ENCODE data around the gene FAM193B. TPM values are rescaled to one million over a fixed set of nuclear protein-coding genes. Genes with fewer than 3 reads are reported as not detected.

Gene FAM193B
- total and polyA plus RNA-seq, 10 donors, result 86.9 to 364 (median 134) TPM

DNA sequence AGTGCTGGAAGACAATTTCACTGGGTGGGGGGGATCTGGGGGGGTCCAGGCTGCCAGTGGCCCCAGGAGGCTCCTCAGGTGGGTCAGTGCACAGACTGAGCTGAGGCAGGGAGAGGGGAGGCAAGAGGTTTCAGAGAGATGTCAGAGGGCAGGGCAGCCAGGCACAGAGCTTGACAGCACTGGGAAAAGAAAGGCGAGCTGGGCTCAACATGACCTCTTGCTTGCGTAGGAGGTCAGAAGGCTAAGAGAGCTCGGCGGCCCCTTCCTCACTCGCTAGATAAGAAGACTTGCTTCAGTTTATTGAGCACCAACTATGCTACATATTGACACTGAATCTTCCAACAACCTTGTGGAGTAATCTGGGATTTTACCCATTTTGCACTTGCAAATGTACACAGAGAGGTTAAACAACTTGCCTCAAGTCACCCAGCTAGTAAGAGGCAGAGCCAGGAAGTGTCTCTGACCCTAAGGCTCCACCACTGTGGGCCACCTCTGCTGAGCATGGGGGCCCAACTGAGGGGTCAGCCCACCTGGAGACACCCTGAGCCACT is 60.5 kb downstream of the FAM193B start:
- Histone ChIP-seq H3K9me3 (no peaks in the 10 kb centered on the region), H3K27me3 (replicated peaks in 1 of 7) (peaks cover 0 to 10% (median 0%) of the 10 kb centered on the region in 7 donors), H3K36me3 (peaks cover 0 to 42% (median 32%) of the 10 kb centered on the region in 6 donors), H3K27ac (peak overlapping the region; percentile 67 to 93 (median 88)), H3K4me3 (peak overlapping the region in 1 of 8 donors; percentile 94), H3K4me1 (peaks cover 44 to 98% (median 78%) of the 10 kb centered on the region in 6 donors)
- no peak for DNase-seq
- intact Hi-C loops (cut with DNase I; ENCODE audit: low total_unique reads), result no loop called here
- WGBS, 5 donors, result 63 to 88% (median 77%) methylated on average over 5 of the region's 5 CpGs
- TF ChIP-seq, protein P1, sequence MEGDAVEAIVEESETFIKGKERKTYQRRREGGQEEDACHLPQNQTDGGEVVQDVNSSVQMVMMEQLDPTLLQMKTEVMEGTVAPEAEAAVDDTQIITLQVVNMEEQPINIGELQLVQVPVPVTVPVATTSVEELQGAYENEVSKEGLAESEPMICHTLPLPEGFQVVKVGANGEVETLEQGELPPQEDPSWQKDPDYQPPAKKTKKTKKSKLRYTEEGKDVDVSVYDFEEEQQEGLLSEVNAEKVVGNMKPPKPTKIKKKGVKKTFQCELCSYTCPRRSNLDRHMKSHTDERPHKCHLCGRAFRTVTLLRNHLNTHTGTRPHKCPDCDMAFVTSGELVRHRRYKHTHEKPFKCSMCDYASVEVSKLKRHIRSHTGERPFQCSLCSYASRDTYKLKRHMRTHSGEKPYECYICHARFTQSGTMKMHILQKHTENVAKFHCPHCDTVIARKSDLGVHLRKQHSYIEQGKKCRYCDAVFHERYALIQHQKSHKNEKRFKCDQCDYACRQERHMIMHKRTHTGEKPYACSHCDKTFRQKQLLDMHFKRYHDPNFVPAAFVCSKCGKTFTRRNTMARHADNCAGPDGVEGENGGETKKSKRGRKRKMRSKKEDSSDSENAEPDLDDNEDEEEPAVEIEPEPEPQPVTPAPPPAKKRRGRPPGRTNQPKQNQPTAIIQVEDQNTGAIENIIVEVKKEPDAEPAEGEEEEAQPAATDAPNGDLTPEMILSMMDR (IDR thresholded peaks at IDR 0.05 in 8 of 11, conservative IDR thresholded peaks at IDR 0.05 in 3 of 11), result no peak
- no peak for TF ChIP-seq POLR2A (IDR thresholded peaks at IDR 0.05)
- no peak for TF ChIP-seq POLR2AphosphoS5 (IDR thresholded peaks at IDR 0.05)

- TF ChIP-seq, protein P1 (IDR thresholded peaks at IDR 0.05 in 8 of 11, conservative IDR thresholded peaks at IDR 0.05 in 3 of 11), result no peak
- TF ChIP-seq POLR2AphosphoS5 (IDR thresholded peaks at IDR 0.05) (no peak), POLR2A (IDR thresholded peaks at IDR 0.05) (no peak)
- Histone ChIP-seq H3K27ac (peak overlapping the region in 5 of 8 donors; percentile 80 to 93 (median 91)), H3K9me3 (no peaks in the 10 kb centered on the region), H3K4me1 (peaks cover 35 to 89% (median 68%) of the 10 kb centered on the region in 6 donors), H3K4me3 (no peak overlapping the region), H3K27me3 (replicated peaks in 1 of 7) (no peaks in the 10 kb centered on the region), H3K36me3 (peaks cover 0 to 52% (median 43%) of the 10 kb centered on the region in 6 donors)
- intact Hi-C loops (cut with DNase I; ENCODE audit: low total_unique reads), result no loop called here
- DNase-seq, result no peak
- 82 to 89% (median 84%) methylated on average over 6 to 7 of the region's 7 CpGs for WGBS, 5 donors
Observed at GRCh38 chr5:177492841-177493240, 61.5 kb downstream of the FAM193B start.

- H3K9me3 ChIP-seq, result no peaks in the 10 kb centered on the region
- no peaks in the 10 kb centered on the region for H3K27me3 ChIP-seq (replicated peaks in 1 of 7)
- TF ChIP-seq POLR2AphosphoS5 (IDR thresholded peaks at IDR 0.05) (peak in 1 of 3 donors; percentile 36), POLR2A (IDR thresholded peaks at IDR 0.05) (no peak)
- TF ChIP-seq, protein P1 (IDR thresholded peaks at IDR 0.05 in 8 of 11, conservative IDR thresholded peaks at IDR 0.05 in 3 of 11), result no peak
- no peak for DNase-seq
- no peak overlapping the region for H3K4me3 ChIP-seq
- WGBS, 5 donors, result 88 to 97% (median 95%) methylated on average over 46 to 54 of the region's 54 CpGs
- peaks cover 0 to 59% (median 49%) of the 10 kb centered on the region in 6 donors for H3K36me3 ChIP-seq
- intact Hi-C loops (cut with DNase I; ENCODE audit: low total_unique reads), result no loop called here
- H3K27ac ChIP-seq, result peak overlapping the region in 2 of 8 donors; percentile 91 to 92
- peaks cover 35 to 84% (median 64%) of the 10 kb centered on the region in 6 donors for H3K4me1 ChIP-seq
Observed at GRCh38 chr5:177491983-177492746, 62.2 kb downstream of the FAM193B start.

- H3K9me3 ChIP-seq, result no peaks in the 10 kb centered on the region
- peak in 1 of 3 donors; percentile 26 for TF ChIP-seq POLR2AphosphoS5 (IDR thresholded peaks at IDR 0.05)
- no peak for TF ChIP-seq POLR2A (IDR thresholded peaks at IDR 0.05)
- TF ChIP-seq, protein P1 (IDR thresholded peaks at IDR 0.05 in 8 of 11, conservative IDR thresholded peaks at IDR 0.05 in 3 of 11), result peak in 9 of 11 experiments; percentile 25 to 77 (median 58)
- peak; percentile 81 for DNase-seq
- H3K27me3 ChIP-seq (replicated peaks in 1 of 7), result no peaks in the 10 kb centered on the region
- H3K36me3 ChIP-seq, result peaks cover 0 to 66% (median 54%) of the 10 kb centered on the region in 6 donors
- no peak overlapping the region for H3K4me3 ChIP-seq
- intact Hi-C loops (cut with DNase I; ENCODE audit: low total_unique reads), result no loop called here
- H3K27ac ChIP-seq, result peak overlapping the region in 3 of 8 donors; percentile 20 to 91 (median 21)
- 70 to 90% (median 83%) methylated on average over 28 to 43 of the region's 43 CpGs for WGBS, 5 donors
- peaks cover 33 to 77% (median 58%) of the 10 kb centered on the region in 6 donors for H3K4me1 ChIP-seq
Observed at GRCh38 chr5:177491429-177491945, 62.9 kb downstream of the FAM193B start.
